ENCODE measurements around the gene SPATA32. TPM values are rescaled to one million over a fixed set of nuclear protein-coding genes. Genes with fewer than 3 reads are reported as not detected.
"Not testable (repeated sequence)": the region's sequence is repeated elsewhere in the genome, so short reads cannot be mapped to it uniquely, and the experiment has no call there.

The SPATA32 gene, protein sequence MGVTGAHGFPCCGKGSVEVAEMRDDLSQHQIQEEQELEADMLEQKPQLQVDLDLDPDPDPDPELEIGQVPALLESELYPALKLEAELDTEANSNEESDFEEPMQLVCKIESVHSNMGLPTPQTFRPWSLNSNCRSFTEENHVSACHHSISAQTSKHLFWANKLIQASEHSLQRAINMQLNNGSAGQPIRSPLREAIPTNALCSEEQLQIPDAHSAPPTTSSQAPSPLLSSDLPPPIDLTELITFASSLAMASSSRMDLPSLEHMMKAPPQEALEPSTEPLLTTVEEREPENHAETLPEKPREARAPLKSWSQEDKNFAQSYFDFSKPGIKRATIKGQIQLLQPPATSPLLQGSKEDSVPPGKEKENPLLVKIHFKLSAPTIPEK
- polyA plus RNA-seq (ENCODE audit: insufficient read length), result 0.11 TPM

DNA sequence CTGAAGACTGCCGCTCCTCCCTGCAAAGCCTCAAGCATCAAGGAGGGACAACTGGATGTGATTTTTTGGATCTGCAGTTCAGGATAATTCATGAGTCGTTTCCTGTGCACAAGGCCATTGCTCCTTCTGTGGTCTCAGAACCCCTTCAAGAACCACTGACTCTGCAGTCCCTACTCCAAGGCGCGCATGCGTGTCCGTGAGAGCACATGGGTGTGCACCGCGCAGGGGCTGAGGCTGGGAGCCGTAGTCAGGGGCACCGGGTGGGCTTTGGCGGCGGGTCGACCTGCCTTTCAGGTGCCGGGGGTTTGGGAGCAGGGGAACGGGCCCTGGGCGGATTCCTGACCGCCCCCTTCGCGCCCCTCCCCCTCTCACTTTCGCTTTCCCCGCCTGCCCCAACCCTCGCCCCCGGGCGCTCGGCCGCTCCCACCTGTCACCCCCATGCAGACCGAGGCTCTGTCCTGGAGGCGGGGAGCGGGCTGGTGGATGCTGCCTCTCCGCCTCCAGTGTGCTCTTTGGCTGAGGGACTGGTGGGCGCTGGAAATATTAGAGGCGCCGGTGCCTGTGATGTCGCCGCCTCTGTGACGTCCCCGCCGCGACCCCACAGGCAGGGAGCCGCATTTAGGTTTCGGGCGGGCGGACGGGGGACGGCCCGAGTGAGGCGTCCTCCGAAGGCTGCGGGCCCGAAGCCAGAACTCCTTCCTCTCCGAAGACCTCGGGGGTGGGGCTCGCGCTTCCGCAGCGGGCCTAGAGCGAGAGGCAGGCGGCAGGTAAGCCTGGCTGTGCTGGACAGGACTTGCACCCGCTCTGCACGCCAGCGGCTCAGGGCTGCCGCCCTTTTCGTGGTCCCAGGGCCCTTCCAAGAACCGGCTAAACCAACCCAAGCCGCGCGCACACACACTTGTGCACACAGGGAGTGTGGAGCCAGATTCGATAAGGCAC lies at the start of gene SPATA32:
SPATA32 (minus strand) TSS at position 518 of the 939 bp plus-strand sequence; CDS start at position 440, 78 bp downstream.
- no peak for DNase-seq (ENCODE audit: low read depth)

DNA sequence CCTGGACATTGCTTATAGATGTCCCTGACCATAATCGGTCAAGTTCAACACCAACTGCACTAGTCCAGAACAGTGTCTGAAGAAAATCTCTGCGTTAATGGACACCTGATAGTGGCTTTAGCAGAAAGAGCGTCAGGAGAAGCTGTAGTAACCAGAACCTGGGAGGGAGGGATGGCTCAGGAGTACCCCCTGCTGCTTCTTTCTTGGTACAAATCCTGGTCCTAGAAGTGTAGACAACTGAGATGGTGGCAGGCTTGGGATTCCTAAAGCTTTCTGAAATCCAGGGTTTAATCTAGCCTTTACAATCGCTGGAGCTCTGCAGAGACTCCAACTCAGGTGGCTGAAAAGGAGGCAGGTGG lies 49.5 kb upstream of the SPATA32 start:
- no peak for DNase-seq (ENCODE audit: low read depth)

DNA sequence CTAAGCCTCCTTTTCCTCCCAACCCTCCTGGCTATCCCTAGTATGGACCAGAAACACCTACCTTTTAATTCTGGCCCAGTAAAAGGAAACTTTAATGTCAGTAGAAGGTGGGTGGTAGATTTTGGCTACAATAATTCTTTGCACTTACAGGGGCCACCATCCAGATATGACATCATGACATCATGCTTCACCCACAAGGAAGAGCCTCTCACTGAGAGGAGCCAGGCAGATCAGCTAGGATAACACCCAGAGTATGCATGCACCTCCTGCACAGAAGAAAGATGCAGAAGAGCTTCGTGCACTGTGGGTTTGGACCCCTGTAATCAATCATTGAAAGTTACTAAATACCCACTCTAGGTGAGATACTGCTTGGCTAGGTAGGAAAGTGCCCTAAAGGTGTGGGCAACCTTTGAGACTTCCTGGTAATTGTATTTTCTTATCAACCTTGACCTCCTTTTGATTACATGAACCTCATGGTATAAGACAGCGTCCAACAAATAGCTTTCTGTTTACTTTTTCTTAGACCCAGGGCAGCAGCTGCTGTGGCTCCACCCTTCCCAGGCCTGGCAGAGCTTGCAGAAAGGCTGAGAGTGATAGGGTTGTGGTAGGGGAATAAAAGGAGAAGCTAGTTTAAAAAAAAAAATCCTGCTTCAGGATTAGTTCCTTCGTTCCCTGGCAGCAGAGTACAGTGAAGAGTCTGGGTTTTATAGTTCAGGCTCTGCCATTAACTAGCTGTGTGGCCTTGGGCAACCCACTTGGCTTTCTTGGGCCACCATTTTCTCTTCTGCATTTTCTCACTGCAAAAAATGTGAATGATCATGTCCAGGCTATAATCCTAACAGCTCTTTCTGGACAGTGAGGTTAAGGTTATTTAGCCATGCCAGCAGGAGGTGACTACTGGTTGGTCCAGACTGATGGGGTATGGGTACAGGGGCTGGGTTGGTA lies 48.8 kb upstream of the SPATA32 start:
- no peak for DNase-seq (ENCODE audit: low read depth)

DNA sequence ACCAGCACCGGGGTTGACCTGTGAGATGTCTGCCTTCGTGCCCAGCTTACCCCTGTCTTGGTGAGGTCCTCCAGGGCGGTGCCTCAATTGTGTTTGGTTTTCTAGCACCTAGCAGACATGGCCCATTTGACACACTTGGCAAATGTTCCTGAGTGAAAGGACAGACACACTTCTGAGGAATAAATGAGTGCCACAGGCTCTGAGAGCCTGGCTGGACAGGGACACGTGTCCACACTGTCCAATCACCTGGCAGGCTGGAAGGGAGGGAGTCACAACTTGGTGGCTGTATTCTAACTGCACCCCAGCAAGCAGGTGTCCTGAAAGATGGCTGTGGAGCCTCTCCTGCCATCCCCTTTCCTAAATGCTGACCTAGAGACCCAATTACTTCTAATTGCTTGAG lies 47.5 kb upstream of the SPATA32 start:
- DNase-seq (ENCODE audit: low read depth), result no peak

DNA sequence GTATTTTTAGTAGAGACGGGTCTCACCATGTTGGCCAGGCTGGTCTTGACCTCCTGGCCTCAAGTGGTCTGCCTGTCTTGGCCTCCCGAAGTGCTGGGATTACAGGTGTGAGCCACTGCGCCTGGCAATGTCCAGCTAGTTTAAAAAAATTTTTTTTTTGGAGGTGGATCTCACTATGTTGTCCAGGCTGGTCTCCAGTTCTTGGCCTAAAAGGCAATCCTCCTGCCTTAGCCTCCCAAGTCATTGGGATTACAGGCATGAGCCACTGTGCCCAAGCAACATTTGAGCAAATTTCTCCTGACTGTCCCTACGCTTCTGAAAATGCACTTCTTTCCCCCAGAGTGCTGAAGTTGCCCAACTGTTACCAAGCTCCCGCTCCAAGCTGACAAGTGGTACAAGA lies 46.9 kb upstream of the SPATA32 start:
- DNase-seq (ENCODE audit: low read depth), result no peak

DNA sequence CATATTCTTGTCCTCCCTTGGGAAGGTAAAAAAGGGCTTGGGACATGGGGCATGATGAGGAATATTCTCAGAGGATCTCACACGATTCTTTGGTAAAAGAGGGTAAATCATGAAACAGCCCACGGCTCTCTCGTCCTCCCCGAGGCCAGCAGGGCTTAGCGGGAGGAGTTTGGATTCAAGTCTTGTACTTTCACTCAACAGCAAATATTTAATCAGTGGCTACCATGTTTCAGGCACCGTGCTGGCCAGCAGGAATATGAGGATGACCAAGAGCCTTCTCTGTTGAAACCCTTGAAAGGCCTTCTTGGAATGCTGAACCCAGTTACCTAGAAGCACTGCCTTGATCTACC lies 46.1 kb upstream of the SPATA32 start:
- no peak for DNase-seq (ENCODE audit: low read depth)

DNA sequence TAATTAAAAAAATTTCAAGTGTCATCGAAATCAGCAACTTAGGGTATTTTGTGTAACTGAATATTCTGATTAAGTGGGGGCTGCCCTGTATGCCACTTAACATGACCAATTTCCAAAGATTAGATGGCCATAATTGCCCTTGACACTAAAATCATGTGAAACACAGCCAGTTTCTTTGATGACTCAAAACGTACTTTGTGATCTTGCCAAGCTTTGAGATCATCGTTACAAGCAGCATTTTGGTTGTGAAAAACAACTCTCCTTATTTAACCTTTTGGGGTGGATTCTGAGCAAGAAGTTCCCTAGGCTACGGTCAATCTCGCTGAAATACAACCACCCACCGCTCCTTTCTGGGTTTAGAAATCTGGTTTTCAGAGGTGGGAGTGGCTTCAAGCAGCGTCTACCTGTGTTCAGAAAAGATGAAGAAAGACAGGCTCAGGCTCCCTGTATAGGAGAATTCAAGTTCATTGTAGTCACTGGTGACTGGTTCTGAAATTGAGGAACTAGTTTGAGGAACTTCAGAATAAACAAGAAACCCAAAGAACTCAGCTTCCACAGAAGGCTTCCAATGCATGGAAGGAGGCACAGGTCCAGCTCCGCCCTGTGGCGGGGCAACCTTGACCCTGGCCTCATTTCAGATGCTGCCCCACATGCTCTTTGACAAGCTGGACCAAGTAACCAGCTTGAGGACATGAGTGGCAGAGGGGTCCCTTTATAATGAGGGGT lies 45.6 kb upstream of the SPATA32 start:
- DNase-seq (ENCODE audit: low read depth), result no peak

DNA sequence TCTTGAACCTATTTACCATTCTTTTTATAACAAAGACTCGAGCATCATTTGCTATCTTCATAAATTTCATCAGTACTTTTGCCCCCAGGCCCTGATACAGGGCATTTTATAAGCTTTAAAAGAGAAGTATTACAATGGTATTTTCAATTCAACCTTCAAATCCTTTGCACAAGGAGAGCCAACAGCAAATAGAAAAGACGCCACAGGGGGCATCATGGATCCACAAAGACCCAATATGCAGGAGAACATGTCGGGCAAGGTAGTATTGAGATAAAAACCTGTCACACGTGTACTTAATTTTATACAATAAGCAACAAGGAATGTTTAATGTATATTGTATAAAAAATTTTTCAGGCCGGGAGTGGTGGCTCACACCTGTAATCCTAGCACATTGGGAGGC lies 44.7 kb upstream of the SPATA32 start:
- DNase-seq (ENCODE audit: low read depth), result no peak

DNA sequence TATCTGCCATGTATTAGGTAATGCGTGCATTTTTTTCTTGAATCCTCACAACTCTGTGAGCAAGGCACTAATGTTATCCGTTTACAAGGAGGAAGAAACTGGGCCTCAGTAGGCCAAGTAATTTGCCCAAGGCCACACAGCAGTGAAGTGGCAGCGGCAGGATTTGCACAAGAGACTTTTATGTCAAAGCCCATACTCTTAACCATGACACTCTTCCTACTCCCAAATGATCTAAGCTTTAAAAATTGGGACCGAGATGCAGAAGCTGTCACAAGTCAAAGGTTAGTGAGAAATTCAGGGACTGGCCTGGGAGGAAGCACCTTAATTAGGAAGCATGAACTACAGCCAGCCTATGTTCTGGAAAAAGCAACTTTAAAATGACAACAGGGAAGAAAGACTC lies 44.2 kb upstream of the SPATA32 start:
- DNase-seq (ENCODE audit: low read depth), result no peak

DNA sequence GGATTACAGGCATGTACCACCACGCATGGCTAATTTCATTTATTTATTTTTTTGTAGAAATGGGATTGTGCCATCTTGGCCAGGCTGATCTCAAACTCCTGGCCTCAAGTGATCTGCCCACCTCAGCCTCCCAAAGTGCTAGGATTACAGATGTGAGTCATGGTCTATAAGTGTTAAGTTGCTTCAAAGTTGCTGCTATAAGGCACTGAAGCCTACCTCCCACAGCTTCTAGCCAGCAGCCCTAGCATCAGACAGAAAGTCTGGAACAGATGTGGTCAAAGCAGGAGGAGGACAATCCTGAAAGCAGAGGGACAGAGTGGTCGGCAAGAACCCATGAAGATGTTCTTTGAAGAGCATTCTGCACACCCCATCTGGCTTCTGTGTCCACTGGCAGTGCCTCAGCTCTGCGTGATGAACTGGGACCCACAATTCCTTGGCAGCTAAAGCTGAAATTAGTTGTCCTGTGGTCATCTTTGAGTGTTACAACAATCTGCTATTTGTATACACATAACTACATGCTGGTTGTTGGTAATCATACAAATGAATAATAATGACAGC lies 43.7 kb upstream of the SPATA32 start:
- DNase-seq (ENCODE audit: low read depth), result no peak

DNA sequence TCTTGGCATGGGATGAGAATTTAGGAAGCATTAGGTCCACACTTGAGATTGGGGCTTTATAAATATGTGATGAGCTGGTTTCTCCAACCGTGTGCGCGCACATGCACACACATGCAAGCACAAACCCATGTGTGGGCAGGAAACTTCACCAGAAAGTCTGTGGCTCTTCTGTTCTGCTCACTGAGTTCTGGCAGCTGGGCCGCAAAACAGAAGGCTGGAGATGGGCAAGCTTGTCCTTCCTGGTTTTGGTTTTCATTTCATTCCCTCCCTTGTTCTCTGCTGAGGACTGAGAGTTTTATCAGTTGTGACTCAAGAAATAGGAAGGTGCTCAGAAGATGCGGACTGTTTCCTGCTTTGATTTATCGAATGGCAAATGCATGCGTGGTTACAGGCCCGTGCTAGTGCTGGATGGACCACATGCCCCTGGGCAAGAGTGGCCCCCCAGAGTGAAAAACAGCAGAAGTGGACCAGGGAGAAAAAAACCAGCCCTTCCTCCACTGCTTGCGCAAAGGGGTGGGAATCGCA lies 40.8 kb upstream of the SPATA32 start:
- DNase-seq (ENCODE audit: low read depth), result no peak

DNA sequence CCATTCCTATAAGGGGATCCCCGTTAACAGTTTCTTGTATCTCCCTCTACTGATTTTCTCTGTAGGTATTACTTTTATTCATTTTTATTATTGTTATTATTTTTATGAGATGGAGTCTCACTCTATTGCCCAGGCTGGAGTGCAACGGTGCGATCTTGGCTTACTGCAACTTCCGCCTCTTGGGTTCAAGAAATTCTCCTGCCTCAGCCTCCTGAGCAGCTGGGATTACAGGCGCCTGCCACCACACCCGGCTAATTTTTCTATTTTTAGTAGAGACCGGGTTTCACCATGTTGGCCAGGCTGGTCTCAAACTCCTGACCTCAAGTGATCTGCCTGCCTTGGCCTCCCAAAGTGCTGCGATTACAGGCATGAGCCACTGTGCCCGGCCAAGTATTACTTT lies 40.3 kb upstream of the SPATA32 start:
- DNase-seq (ENCODE audit: low read depth), result not testable (repeated sequence)

DNA sequence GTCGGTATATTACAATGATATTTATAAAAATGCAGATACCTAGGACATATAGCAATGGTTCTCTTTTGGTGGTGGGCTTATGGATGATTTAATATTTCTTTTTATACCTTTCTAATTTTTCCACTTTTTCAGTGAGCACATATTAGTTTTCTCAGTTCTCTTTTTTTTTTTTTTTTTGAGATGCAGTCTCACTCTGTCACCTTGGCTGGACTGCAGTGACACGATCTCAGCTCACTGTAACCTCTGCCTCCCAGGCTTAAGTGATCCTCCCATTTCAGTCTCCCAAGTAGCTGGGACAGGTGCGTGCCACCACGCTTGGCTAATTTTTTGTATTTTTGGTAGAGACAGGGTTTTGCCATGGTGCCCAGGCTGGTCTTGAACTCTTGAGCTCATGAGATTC lies 39.8 kb upstream of the SPATA32 start:
- DNase-seq (ENCODE audit: low read depth), result no peak

DNA sequence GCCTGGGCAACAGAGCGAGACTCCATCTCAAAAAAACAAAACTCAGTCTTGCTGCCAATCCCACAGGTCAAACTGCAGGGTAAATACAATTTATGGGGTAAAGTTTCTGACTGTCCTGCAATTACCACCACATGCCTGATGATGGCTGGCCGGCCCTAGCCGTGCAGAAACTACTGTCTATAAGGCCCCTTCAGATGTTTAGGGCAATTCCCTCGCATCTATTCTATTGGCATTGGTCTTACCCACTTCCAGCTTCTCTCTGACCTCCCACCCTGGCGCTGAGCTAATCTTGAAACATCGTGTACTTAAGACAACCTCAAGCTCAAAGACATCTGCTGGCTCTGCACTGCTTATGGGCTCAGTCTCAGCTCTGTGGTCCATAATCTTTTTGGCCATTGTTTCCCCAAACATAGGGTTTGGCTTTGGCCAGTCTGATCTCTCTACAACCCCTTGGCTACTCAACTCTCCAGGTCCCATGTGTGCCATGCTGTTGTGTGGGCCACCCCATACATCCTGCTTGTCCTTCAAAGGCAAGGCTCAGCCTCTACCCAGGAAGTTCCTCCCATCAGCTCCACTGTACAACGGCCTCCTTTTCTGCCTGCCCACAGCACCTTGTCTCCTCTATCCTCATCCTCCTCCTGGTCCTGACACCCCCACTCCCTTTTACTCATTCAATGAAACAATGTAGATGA lies 38.3 kb upstream of the SPATA32 start:
- no peak for DNase-seq (ENCODE audit: low read depth)

DNA sequence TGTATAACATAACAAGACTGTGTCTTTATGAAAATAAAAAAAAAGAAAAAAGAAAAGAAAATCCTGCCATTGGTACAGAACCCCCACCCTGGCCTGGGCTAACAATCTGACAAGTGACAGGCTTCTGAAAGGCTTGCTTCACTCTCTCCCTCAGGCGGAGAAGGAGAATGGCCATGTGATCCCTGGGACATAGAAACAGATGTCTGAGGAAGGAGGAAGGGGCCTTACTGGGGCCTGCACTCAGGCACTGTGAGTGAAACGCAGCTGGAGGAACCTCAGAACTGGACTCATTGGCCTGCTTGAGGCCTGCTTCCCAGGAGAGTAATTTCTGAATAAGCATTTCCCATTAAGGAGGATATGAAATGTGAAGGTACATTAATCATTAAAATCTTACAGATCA lies 37.5 kb upstream of the SPATA32 start:
- no peak for DNase-seq (ENCODE audit: low read depth)

DNA sequence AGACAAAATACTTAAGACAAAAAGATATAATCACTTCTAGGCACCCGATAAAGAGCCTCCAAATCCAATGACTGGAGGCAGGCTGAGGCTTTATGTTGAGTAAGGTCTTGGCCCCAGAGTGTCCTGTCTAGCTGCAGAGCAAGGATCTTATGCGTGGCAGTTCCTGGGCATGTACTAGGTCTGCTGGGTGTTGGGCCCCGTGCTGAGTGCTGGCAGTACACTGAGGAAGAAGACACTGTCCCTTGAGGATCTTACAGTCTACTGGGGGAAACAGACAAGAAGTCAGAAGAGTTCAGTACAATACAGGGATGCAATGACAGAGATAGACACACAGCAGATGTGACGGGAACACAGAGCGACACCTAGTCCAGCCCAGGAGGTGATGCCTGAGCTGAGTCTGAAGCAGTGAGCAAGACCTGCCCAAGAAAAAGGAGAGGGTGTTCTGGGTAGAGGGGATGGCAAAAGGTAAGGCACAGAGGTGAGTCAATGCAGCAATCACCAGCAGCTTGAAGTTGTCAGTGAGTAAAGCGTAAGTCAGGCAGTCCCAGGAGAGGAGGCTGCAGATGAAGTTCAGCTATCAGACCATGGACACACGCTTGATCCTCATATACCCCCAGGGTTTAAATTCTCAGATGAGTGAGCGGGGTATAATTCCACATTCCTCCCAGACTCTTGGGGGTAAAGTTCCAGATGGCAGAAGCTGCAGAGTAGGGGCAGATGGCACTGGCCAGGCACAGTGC lies 36.8 kb upstream of the SPATA32 start:
- no peak for DNase-seq (ENCODE audit: low read depth)

DNA sequence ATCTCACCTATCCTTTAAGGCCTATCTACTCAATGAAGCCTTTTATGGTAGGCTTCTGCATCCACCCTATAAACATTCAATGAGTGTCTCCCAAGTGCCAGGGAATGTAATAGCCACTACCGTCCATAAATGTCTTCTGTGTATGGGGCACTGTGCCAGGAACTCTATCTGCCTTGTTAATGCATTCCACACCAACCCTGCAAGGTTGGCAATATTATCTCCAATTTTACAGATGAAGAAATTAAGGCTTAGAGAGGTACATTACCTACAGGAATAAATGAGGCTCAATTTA lies 34.9 kb upstream of the SPATA32 start:
- no peak for DNase-seq (ENCODE audit: low read depth)

DNA sequence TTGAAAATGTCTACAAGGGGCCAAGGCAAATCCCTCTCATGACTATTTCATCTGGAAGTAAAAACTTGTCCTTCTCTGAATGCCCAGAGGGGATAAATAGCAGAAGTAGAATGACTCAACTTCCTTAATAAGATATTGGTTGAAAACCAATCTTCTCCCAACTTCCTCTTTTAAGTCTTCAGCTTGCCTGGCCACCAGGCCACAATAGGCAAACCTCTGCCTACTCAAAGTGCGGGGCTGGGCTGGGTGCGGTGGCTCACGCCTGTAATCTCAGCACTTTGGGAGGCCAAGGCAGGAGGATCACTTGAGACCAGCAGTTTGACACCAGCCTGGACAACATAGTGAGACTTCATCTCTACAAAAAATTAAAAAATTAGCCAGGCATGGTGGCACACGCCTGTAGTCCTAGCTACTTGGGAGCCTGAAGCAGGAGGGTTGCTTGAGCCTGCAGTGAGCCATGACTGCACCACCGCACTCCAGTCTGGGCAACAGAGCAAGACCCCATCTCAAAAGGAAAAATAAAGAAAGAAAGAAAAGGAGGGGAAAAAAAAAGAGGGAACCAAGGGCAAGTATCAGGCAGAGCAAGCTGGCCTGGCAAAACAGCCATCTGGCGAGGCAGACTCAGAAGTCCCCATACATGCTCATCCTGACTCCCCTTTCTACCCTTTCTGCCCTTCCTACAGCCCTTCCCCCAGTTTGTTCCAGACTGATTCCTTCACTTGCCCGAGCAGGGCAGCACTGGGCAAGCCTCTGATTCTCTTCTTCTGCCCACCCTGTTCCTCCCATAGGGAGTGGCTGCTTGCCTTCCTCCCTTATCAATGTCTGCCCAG lies 34.3 kb upstream of the SPATA32 start:
- DNase-seq (ENCODE audit: low read depth), result no peak

DNA sequence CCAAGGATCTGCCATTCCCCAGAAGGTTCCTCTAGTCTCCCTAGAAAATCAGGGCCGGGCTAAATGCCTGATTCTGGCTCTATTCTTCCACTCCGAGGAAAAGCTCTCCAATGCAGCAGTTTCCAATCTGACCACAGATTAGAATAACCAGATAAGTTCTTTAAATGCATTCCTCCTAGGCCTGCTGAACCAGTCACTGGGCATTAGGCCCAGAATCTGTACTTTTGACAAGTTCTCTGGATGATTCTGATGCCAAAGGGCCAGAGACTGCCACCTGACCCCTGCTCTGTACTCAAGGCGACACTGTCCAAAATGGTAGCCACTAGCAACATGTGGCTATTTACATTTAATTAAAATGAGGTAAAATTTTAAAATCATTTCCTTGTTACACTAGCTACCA lies 32.6 kb upstream of the SPATA32 start:
- no peak for DNase-seq (ENCODE audit: low read depth)

All from forelimb muscle (tissue), 1 donor.